Measurements from ENCODE around the gene ZBTB33.

Gene ZBTB33

GRCh38 chrX:120297923-120298322 is 47.3 kb downstream of the ZBTB33 start:
- Histone ChIP-seq H3K4me1 (ENCODE audit: control insufficient read depth, insufficient read depth, low read length) (peaks cover 4% of the 10 kb centered on the region; the same call in 1 of the 2 replicates), H3K27ac (ENCODE audit: extremely low read depth, low read depth, low read length) (no peak overlapping the region), H3K9me3 (ENCODE audit: control insufficient read depth, insufficient read depth, low read depth, low read length) (no peaks in the 10 kb centered on the region), H3K36me3 (ENCODE audit: control insufficient read depth in 2 of 2, insufficient read depth in 1 of 2, low read length in 2 of 2) (no peaks in the 10 kb centered on the region), H3K4me3 (ENCODE audit: low read depth, low read length) (no peak overlapping the region)
- CTCF ChIA-PET: interaction anchor here (0.7 kb wide), 1 partner anchor 657 kb away, joined by 3 read pairs; no protein-coding TSS in a partner anchor
- no peak for TF ChIP-seq ZNF416 (tag by site-specific recombination; IDR thresholded peaks at IDR 0.05)
- no peak for TF ChIP-seq ZNF48 (tag by site-specific recombination; IDR thresholded peaks at IDR 0.05)
- no peak for TF ChIP-seq ZNF211 (tag by site-specific recombination; IDR thresholded peaks at IDR 0.05; ENCODE audit: low read depth)
- no peak for TF ChIP-seq FEZF1 (tag by site-specific recombination; IDR thresholded peaks at IDR 0.05)
- TF ChIP-seq ZNF626 (tag by site-specific recombination; IDR thresholded peaks at IDR 0.05): no peak
- POLR2A ChIA-PET: interaction anchor here (0.9 kb wide), 1 partner anchor 11 kb away, joined by 4 read pairs; no protein-coding TSS in a partner anchor

GRCh38 chrX:120299928-120300327 is 49.3 kb downstream of the ZBTB33 start:
- TF ChIP-seq, protein P1, sequence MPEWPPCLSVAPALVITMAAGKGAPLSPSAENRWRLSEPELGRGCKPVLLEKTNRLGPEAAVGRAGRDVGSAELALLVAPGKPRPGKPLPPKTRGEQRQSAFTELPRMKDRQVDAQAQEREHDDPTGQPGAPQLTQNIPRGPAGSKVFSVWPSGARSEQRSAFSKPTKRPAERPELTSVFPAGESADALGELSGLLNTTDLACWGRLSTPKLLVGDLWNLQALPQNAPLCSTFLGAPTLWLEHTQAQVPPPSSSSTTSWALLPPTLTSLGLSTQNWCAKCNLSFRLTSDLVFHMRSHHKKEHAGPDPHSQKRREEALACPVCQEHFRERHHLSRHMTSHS (tag by site-specific recombination; IDR thresholded peaks at IDR 0.05): no peak
- TF ChIP-seq ZBTB1 (tag by site-specific recombination; IDR thresholded peaks at IDR 0.05): no peak
- TF ChIP-seq ZNF510 (tag by site-specific recombination; IDR thresholded peaks at IDR 0.05; ENCODE audit: insufficient replicate concordance): no peak
- TF ChIP-seq ZNF777 (tag by site-specific recombination; IDR thresholded peaks at IDR 0.05; ENCODE audit: borderline replicate concordance): no peak
- TF ChIP-seq, protein P2, sequence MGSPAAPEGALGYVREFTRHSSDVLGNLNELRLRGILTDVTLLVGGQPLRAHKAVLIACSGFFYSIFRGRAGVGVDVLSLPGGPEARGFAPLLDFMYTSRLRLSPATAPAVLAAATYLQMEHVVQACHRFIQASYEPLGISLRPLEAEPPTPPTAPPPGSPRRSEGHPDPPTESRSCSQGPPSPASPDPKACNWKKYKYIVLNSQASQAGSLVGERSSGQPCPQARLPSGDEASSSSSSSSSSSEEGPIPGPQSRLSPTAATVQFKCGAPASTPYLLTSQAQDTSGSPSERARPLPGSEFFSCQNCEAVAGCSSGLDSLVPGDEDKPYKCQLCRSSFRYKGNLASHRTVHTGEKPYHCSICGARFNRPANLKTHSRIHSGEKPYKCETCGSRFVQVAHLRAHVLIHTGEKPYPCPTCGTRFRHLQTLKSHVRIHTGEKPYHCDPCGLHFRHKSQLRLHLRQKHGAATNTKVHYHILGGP (tag by site-specific recombination; IDR thresholded peaks at IDR 0.05): no peak
- no peak for TF ChIP-seq ZNF335 (tag by site-specific recombination; conservative IDR thresholded peaks at IDR 0.05)
- TF ChIP-seq MYNN (tag by site-specific recombination; IDR thresholded peaks at IDR 0.05; ENCODE audit: borderline replicate concordance): no peak
- TF ChIP-seq ZNF76 (tag by site-specific recombination; IDR thresholded peaks at IDR 0.05; ENCODE audit: borderline replicate concordance, low read depth): no peak
- TF ChIP-seq ZNF138 (tag by site-specific recombination; IDR thresholded peaks at IDR 0.05; ENCODE audit: borderline replicate concordance): no peak
- no peak for TF ChIP-seq ZBTB6 (tag by site-specific recombination; IDR thresholded peaks at IDR 0.05)
- no peak for TF ChIP-seq EGR2 (tag by site-specific recombination; IDR thresholded peaks at IDR 0.05; ENCODE audit: low read depth)
- no peak for TF ChIP-seq ZNF843 (tag by site-specific recombination; IDR thresholded peaks at IDR 0.05)
- no peak for TF ChIP-seq OSR2 (tag by site-specific recombination; IDR thresholded peaks at IDR 0.05)
- CTCF ChIA-PET: interaction anchor here (0.5 to 1.1 kb wide), 3 partner anchors 11 to 108 kb away, joined by 4 read pairs; no protein-coding TSS in a partner anchor

GRCh38 chrX:120301497-120301896 is 50.9 kb downstream of the ZBTB33 start:
- Histone ChIP-seq H3K4me1 (ENCODE audit: control insufficient read depth, insufficient read depth, low read length) (peaks cover 4% of the 10 kb centered on the region; the same call in 1 of the 2 replicates), H3K9me3 (ENCODE audit: control insufficient read depth, insufficient read depth, low read depth, low read length) (no peaks in the 10 kb centered on the region), H3K27ac (ENCODE audit: extremely low read depth, low read depth, low read length) (no peak overlapping the region), H3K36me3 (ENCODE audit: control insufficient read depth in 2 of 2, insufficient read depth in 1 of 2, low read length in 2 of 2) (no peaks in the 10 kb centered on the region), H3K4me3 (ENCODE audit: low read depth, low read length) (no peak overlapping the region)
- POLR2A ChIA-PET: interaction anchor here (1.2 to 1.7 kb wide), 3 partner anchors 8 to 51 kb away, joined by 3 to 5 read pairs (median 5); partner anchors contain the start of genes TMEM255A and ZBTB33
- CTCF ChIA-PET: interaction anchor here (0.7 to 1.3 kb wide), 2 partner anchors 11 to 213 kb away, joined by 5 to 6 read pairs; no protein-coding TSS in a partner anchor
- no peak for TF ChIP-seq ZNF660 (tag by site-specific recombination; IDR thresholded peaks at IDR 0.05)
- no peak for TF ChIP-seq ZNF658 (tag by site-specific recombination; IDR thresholded peaks at IDR 0.05)
- no peak for TF ChIP-seq ZBTB8A (tag by site-specific recombination; IDR thresholded peaks at IDR 0.05)
- TF ChIP-seq ZBTB20 (tag by site-specific recombination; IDR thresholded peaks at IDR 0.05): peak; percentile 72
- TF ChIP-seq ZNF302 (tag by site-specific recombination; IDR thresholded peaks at IDR 0.05; ENCODE audit: low read depth): no peak

More at GRCh38 chrX:120299928-120300327, 49.3 kb downstream of the ZBTB33 start:
- Histone ChIP-seq H3K36me3 (ENCODE audit: control insufficient read depth in 2 of 2, insufficient read depth in 1 of 2, low read length in 2 of 2) (no peaks in the 10 kb centered on the region), H3K9me3 (ENCODE audit: control insufficient read depth, insufficient read depth, low read depth, low read length) (no peaks in the 10 kb centered on the region), H3K27ac (ENCODE audit: extremely low read depth, low read depth, low read length) (no peak overlapping the region), H3K4me1 (ENCODE audit: control insufficient read depth, insufficient read depth, low read length) (peaks cover 4% of the 10 kb centered on the region; the same call in 1 of the 2 replicates), H3K4me3 (ENCODE audit: low read depth, low read length) (no peak overlapping the region)
- POLR2A ChIA-PET: no interaction called here

Measured in HEK293 (cell line).